Measurements from ENCODE around the gene FEN1. TPM values are rescaled to one million over a fixed set of nuclear protein-coding genes. Genes with fewer than 3 reads are reported as not detected.

FEN1 gene
- total and polyA plus RNA-seq, 2 donors from 2014 or later: 8.5 to 8.8 TPM

DNA sequence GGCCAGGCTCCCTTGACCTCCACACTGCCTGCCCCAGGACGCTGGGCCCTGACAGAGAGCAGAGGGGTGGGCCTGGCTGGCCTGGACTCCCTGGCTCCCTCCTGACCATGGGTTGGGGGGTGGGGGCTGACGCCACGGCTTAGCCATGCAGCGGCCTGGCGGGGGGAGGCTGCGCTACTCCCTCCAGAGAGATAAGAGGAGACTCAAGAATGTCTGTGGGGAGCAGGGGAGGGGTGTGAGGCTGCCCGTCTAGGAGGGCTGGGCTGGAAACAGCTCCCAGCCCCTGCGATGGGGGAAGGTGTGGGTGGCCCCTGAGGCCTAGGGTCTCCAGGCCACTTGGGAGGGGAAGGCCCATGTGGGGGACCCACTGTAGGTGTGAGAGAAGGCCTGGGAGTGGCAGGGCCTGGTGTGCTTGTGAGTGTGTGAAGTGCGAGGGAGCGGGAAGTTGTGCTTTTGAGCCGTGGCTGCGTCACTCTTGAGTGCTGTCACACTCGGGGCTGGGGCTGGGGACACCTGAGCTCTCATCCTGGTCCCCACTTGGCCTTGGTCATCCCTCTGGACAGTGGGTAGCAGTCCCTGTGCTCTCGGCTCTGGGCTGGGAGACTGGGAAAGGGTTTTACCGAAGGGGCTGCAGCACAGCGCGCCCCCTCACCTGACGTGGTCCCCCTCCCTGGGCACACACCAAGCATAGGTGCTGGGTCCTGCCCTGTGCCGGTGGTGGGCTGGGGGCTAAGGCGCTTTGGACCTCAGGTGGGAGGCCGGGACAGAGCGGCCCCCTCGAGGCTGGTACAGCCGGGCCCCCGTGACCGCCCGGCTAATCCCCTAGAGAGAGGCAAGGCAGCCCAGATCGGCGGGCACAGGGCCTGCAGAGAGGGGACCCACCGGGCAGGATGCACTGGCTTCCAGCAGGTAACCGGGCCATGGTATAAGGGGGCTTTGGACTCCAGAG is 37.9 kb upstream of the FEN1 start:
- intact Hi-C loops (cut with DNase I): no loop called here
- Histone ChIP-seq H3K27me3 (ENCODE audit: control insufficient read depth, insufficient read depth, low read length) (no peaks in the 10 kb centered on the region), H3K4me3 (ENCODE audit: low read length in 3 of 3) (no peak overlapping the region), H3K27ac (ENCODE audit: low read depth in 2 of 2, low read length in 2 of 2) (peak overlapping the region in 1 of 2 donors; percentile 53), H3K9me3 (ENCODE audit: control insufficient read depth in 2 of 3, insufficient read depth in 1 of 3, low read length in 3 of 3) (no peaks in the 10 kb centered on the region), H3K36me3 (ENCODE audit: control insufficient read depth in 2 of 3, insufficient read depth in 3 of 3, low read length in 3 of 3) (no peaks in the 10 kb centered on the region), H3K9ac (ENCODE audit: low read length in 3 of 3) (no peak overlapping the region), H3K4me1 (ENCODE audit: control insufficient read depth in 2 of 3, insufficient read depth in 2 of 3, low read depth in 1 of 3, low read length in 3 of 3) (peaks cover 0 to 23% (median 0%) of the 10 kb centered on the region in 3 donors)
- TF ChIP-seq, protein P1, sequence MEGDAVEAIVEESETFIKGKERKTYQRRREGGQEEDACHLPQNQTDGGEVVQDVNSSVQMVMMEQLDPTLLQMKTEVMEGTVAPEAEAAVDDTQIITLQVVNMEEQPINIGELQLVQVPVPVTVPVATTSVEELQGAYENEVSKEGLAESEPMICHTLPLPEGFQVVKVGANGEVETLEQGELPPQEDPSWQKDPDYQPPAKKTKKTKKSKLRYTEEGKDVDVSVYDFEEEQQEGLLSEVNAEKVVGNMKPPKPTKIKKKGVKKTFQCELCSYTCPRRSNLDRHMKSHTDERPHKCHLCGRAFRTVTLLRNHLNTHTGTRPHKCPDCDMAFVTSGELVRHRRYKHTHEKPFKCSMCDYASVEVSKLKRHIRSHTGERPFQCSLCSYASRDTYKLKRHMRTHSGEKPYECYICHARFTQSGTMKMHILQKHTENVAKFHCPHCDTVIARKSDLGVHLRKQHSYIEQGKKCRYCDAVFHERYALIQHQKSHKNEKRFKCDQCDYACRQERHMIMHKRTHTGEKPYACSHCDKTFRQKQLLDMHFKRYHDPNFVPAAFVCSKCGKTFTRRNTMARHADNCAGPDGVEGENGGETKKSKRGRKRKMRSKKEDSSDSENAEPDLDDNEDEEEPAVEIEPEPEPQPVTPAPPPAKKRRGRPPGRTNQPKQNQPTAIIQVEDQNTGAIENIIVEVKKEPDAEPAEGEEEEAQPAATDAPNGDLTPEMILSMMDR (IDR thresholded peaks at IDR 0.05; ENCODE audit: borderline replicate concordance, extremely low read depth, insufficient read depth): no peak
- DNase-seq (peak in 1 of 5 donors; percentile 57), FAIRE-seq (no peak)

DNA sequence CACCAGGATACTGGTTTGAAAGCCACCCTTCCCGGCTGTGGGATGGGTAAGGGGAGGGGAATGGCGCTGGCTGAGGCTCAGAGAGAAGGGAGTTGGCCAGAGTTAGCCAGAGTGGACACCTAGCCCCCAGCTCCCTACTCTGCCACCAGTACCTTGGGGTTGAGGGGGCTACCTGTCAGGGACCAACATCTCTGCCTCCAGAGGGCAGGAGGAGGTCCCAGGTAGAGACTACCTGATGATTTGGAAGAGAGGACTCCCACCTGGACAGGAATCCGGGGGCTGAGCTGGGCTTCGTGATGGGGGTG is 36.6 kb upstream of the FEN1 start:
- TF ChIP-seq, protein P1 (IDR thresholded peaks at IDR 0.05; ENCODE audit: borderline replicate concordance, extremely low read depth, insufficient read depth): no peak
- Histone ChIP-seq H3K4me1 (ENCODE audit: control insufficient read depth in 2 of 3, insufficient read depth in 2 of 3, low read depth in 1 of 3, low read length in 3 of 3) (peaks cover 0 to 23% (median 0%) of the 10 kb centered on the region in 3 donors), H3K9ac (ENCODE audit: low read length in 3 of 3) (peak overlapping the region in 1 of 3 donors; percentile 46), H3K4me3 (ENCODE audit: low read length in 3 of 3) (peak overlapping the region in 1 of 3 donors; percentile 49), H3K27me3 (ENCODE audit: control insufficient read depth, insufficient read depth, low read length) (no peaks in the 10 kb centered on the region), H3K27ac (ENCODE audit: low read depth in 2 of 2, low read length in 2 of 2) (peak overlapping the region; percentile 57 to 75), H3K36me3 (ENCODE audit: control insufficient read depth in 2 of 3, insufficient read depth in 3 of 3, low read length in 3 of 3) (no peaks in the 10 kb centered on the region), H3K9me3 (ENCODE audit: control insufficient read depth in 2 of 3, insufficient read depth in 1 of 3, low read length in 3 of 3) (no peaks in the 10 kb centered on the region)
- intact Hi-C loops (cut with DNase I): no loop called here
- FAIRE-seq (no peak), DNase-seq (no peak)

DNA sequence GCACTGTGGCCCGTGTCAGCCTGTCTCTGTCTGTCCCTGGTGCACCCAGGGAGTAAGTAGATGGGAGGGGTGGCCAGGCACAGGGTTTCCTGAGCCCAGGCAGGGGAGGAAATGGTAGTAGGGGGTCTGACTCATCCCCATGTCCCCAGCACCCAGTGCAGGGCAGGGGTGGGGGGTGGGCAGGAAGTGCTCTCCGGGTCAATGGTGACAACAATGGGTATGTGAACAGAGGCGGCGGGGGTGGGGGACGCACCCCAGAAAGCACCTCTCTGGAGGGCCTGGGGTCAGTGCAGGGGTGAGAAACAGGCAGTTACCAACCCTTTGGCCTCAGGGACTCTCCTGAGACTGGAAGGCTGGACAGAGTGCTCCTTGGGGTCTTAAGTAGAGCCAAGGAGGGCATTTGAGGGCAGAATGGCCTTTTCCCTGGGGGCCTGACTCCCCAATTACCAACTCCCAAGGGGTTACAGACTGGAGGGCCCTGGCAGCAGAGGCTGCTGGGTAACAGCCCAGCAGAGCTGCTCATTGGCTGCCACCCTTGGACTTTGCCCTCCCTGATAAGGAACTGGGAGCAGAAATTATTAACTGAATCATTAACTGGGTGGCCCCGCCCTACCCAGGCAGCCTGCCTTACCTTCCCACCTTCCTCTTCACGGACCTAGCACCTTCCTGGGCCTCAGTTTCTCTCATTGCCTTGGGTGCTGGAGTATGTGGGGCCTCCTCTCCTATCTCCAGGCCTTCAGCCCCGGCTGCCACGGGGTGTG is 36.1 kb upstream of the FEN1 start:
- intact Hi-C loops (cut with DNase I): no loop called here
- H3K36me3 ChIP-seq (ENCODE audit: control insufficient read depth in 2 of 3, insufficient read depth in 3 of 3, low read length in 3 of 3): no peaks in the 10 kb centered on the region
- FAIRE-seq: no peak
- no peaks in the 10 kb centered on the region for H3K9me3 ChIP-seq (ENCODE audit: control insufficient read depth in 2 of 3, insufficient read depth in 1 of 3, low read length in 3 of 3)
- DNase-seq: peak in 3 of 5 donors; percentile 54 to 70 (median 64)
- TF ChIP-seq, protein P1 (IDR thresholded peaks at IDR 0.05; ENCODE audit: borderline replicate concordance, extremely low read depth, insufficient read depth): no peak
- H3K27ac ChIP-seq (ENCODE audit: low read depth in 2 of 2, low read length in 2 of 2): peak overlapping the region; percentile 74 to 75
- no peaks in the 10 kb centered on the region for H3K27me3 ChIP-seq (ENCODE audit: control insufficient read depth, insufficient read depth, low read length)
- peak overlapping the region in 1 of 3 donors; percentile 46 for H3K9ac ChIP-seq (ENCODE audit: low read length in 3 of 3)
- H3K4me1 ChIP-seq (ENCODE audit: control insufficient read depth in 2 of 3, insufficient read depth in 2 of 3, low read depth in 1 of 3, low read length in 3 of 3): peaks cover 0 to 23% (median 0%) of the 10 kb centered on the region in 3 donors
- H3K4me3 ChIP-seq (ENCODE audit: low read length in 3 of 3): peak overlapping the region in 2 of 3 donors; percentile 25 to 49

Data from kidney (tissue), 14 donors.